Measurements from ENCODE around the gene FAM151A. TPM values are rescaled to one million over a fixed set of nuclear protein-coding genes. Genes with fewer than 3 reads are reported as not detected.

Gene FAM151A
- total and polyA plus RNA-seq, 2 experiments from 2014 or later: 9.8 to 13.5 TPM

DNA sequence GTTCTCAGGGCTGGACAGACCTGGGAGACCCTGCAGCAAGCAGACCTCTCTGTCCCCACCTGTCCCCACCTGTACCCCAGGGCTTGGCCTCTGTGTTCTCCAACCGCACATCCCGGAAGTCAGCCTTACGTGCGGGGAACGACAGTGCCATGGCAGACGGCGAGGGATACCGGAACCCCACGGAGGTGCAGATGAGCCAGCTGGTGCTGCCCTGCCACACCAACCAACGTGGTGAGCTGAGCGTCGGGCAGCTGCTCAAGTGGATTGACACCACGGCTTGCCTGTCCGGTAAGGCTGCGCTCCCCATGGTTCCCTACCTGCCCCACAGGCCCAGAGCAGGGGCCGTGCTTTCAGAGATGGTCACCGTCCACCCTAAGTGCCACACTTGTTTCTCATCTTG, 38.8 kb downstream of the FAM151A start:
- no peak for DNase-seq (ENCODE audit: low spot score)
- H3K4me2 ChIP-seq: no peak overlapping the region
- TF ChIP-seq, protein P1, sequence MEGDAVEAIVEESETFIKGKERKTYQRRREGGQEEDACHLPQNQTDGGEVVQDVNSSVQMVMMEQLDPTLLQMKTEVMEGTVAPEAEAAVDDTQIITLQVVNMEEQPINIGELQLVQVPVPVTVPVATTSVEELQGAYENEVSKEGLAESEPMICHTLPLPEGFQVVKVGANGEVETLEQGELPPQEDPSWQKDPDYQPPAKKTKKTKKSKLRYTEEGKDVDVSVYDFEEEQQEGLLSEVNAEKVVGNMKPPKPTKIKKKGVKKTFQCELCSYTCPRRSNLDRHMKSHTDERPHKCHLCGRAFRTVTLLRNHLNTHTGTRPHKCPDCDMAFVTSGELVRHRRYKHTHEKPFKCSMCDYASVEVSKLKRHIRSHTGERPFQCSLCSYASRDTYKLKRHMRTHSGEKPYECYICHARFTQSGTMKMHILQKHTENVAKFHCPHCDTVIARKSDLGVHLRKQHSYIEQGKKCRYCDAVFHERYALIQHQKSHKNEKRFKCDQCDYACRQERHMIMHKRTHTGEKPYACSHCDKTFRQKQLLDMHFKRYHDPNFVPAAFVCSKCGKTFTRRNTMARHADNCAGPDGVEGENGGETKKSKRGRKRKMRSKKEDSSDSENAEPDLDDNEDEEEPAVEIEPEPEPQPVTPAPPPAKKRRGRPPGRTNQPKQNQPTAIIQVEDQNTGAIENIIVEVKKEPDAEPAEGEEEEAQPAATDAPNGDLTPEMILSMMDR (IDR thresholded peaks at IDR 0.05; ENCODE audit: poor library complexity): no peak
- no peak for TF ChIP-seq EZH2 (IDR thresholded peaks at IDR 0.05; ENCODE audit: borderline replicate concordance)
- no peak for TF ChIP-seq EZH2phosphoT487 (IDR thresholded peaks at IDR 0.05; ENCODE audit: low read depth, severe bottlenecking, unreplicated experiment)
- no peaks in the 10 kb centered on the region for H3K9me2 ChIP-seq (replicated peaks; ENCODE audit: insufficient read depth)
- H3K36me3 ChIP-seq (replicated peaks; ENCODE audit: insufficient read depth, low read depth): no peaks in the 10 kb centered on the region
- H3K79me2 ChIP-seq: no peaks in the 10 kb centered on the region
- no peak overlapping the region for H2AFZ ChIP-seq
- H3K9me3 ChIP-seq (ENCODE audit: low read depth): no peaks in the 10 kb centered on the region
- peaks cover 5% of the 10 kb centered on the region for H3K4me1 ChIP-seq (ENCODE audit: insufficient read depth)
- H4K20me1 ChIP-seq (ENCODE audit: insufficient read depth, poor library complexity, severe bottlenecking): no peaks in the 10 kb centered on the region
- no peak overlapping the region for H3K4me3 ChIP-seq
- no peak overlapping the region for H3K27ac ChIP-seq
- WGBS (ENCODE audit: low lambda C conversion rate, missing lambda C conversion rate): 96% methylated on average over 17 of the region's 17 CpGs
- H3K27me3 ChIP-seq: no peaks in the 10 kb centered on the region

DNA sequence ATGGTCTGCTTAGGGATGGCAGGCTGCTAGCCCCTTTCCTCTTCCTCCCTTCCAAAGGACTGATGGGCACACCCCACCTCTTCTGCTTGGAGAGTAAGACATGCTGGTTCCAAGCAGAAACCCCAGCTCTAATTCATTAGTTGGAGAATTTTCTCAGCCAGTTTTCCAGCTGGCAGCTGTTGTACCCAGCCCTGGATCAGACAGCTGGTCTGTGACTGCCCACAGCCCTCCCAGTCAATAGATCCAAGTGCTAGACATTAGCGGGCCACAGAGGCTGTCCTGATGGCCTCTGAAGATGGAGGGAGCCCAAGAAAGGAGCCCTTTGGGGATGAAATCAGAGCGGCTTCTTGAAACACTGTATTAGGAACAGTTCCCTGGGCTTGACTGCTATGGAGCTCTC, 39.5 kb downstream of the FAM151A start:
- Histone ChIP-seq H3K4me1 (ENCODE audit: insufficient read depth) (peaks cover 12% of the 10 kb centered on the region), H3K27ac (no peak overlapping the region), H3K4me2 (no peak overlapping the region), H3K9me3 (ENCODE audit: low read depth) (no peaks in the 10 kb centered on the region), H3K9me2 (replicated peaks; ENCODE audit: insufficient read depth) (no peaks in the 10 kb centered on the region), H4K20me1 (ENCODE audit: insufficient read depth, poor library complexity, severe bottlenecking) (no peaks in the 10 kb centered on the region), H3K79me2 (no peaks in the 10 kb centered on the region), H3K36me3 (replicated peaks; ENCODE audit: insufficient read depth, low read depth) (no peaks in the 10 kb centered on the region), H2AFZ (no peak overlapping the region), H3K27me3 (no peaks in the 10 kb centered on the region), H3K4me3 (no peak overlapping the region)
- no peak for DNase-seq (ENCODE audit: low spot score)
- 95% methylated on average over 2 of the region's 2 CpGs for WGBS (ENCODE audit: low lambda C conversion rate, missing lambda C conversion rate)
- TF ChIP-seq, protein P1 (IDR thresholded peaks at IDR 0.05; ENCODE audit: poor library complexity): no peak
- TF ChIP-seq EZH2phosphoT487 (IDR thresholded peaks at IDR 0.05; ENCODE audit: low read depth, severe bottlenecking, unreplicated experiment) (no peak), EZH2 (IDR thresholded peaks at IDR 0.05; ENCODE audit: borderline replicate concordance) (no peak)

DNA sequence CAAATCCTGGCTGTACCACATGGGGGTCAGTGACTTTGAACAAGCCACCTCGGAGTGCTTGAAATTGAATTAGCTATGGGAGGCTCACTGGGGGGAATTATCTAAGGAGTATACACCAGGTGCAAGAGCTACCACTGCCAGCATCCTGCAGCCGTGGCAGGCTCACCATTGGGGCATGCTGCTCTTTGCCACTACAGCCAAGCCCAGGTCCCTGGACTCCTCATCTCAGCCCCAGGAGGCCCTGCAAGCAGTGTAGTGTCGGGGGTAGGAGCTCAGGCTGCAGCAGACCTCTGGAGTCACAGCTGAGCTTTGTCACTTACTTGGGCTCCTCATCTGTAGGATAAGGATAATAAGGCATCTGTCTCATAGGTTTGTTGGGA, 40.0 kb downstream of the FAM151A start:
- no peaks in the 10 kb centered on the region for H3K9me2 ChIP-seq (replicated peaks; ENCODE audit: insufficient read depth)
- H3K9me3 ChIP-seq (ENCODE audit: low read depth): no peaks in the 10 kb centered on the region
- no peaks in the 10 kb centered on the region for H3K36me3 ChIP-seq (replicated peaks; ENCODE audit: insufficient read depth, low read depth)
- no peak overlapping the region for H3K4me2 ChIP-seq
- H3K27ac ChIP-seq: no peak overlapping the region
- H3K4me3 ChIP-seq: no peak overlapping the region
- no peaks in the 10 kb centered on the region for H3K27me3 ChIP-seq
- TF ChIP-seq, protein P1 (IDR thresholded peaks at IDR 0.05; ENCODE audit: poor library complexity): no peak
- no peak for TF ChIP-seq EZH2phosphoT487 (IDR thresholded peaks at IDR 0.05; ENCODE audit: low read depth, severe bottlenecking, unreplicated experiment)
- TF ChIP-seq EZH2 (IDR thresholded peaks at IDR 0.05; ENCODE audit: borderline replicate concordance): no peak
- no peak for DNase-seq (ENCODE audit: low spot score)
- H4K20me1 ChIP-seq (ENCODE audit: insufficient read depth, poor library complexity, severe bottlenecking): no peaks in the 10 kb centered on the region
- no peak overlapping the region for H2AFZ ChIP-seq
- WGBS (ENCODE audit: low lambda C conversion rate, missing lambda C conversion rate): 91% methylated on average over 3 of the region's 3 CpGs
- peaks cover 15% of the 10 kb centered on the region for H3K4me1 ChIP-seq (ENCODE audit: insufficient read depth)
- H3K79me2 ChIP-seq: no peaks in the 10 kb centered on the region
